ENCODE measurements around the gene ANKRD31. TPM values are rescaled to one million over a fixed set of nuclear protein-coding genes. Genes with fewer than 3 reads are reported as not detected.
"Not testable (repeated sequence)": the region's sequence is repeated elsewhere in the genome, so short reads cannot be mapped to it uniquely, and the experiment has no call there.

The ANKRD31 gene
- polyA plus RNA-seq, 4 donors = 0.47 to 0.66 (median 0.59) TPM

- DNase-seq (ENCODE audit: low read depth in 4 of 4, low spot score in 2 of 4) = no peak
Observed at GRCh38 chr5:75152860-75153259, 83.8 kb downstream of the ANKRD31 start.

GRCh38 chr5:75148051-75148450 is 88.6 kb downstream of the ANKRD31 start:
- DNase-seq (ENCODE audit: low read depth in 4 of 4, low spot score in 2 of 4) = no peak

GRCh38 chr5:75142566-75143136 is 94.0 kb downstream of the ANKRD31 start:
- no peak for DNase-seq (ENCODE audit: low read depth in 4 of 4, low spot score in 2 of 4)

- DNase-seq (ENCODE audit: low read depth in 4 of 4, low spot score in 2 of 4) = no peak
Observed at GRCh38 chr5:75140277-75140676, 96.4 kb downstream of the ANKRD31 start.

- DNase-seq (ENCODE audit: low read depth in 4 of 4, low spot score in 2 of 4) = no peak
Observed at GRCh38 chr5:75138689-75139088, 98.0 kb downstream of the ANKRD31 start.

GRCh38 chr5:75130818-75131349 is 105.8 kb downstream of the ANKRD31 start:
- no peak for DNase-seq (ENCODE audit: low read depth in 4 of 4, low spot score in 2 of 4)

- DNase-seq (ENCODE audit: low read depth in 4 of 4, low spot score in 2 of 4) = no peak
Observed at GRCh38 chr5:75116856-75117255, 119.8 kb downstream of the ANKRD31 start.

- not testable (repeated sequence) for DNase-seq (ENCODE audit: low read depth in 4 of 4, low spot score in 2 of 4)
Observed at GRCh38 chr5:75114311-75114710, 122.4 kb downstream of the ANKRD31 start.

- no peak for DNase-seq (ENCODE audit: low read depth in 4 of 4, low spot score in 2 of 4)
Observed at GRCh38 chr5:75113354-75114113, 123.1 kb downstream of the ANKRD31 start.

- DNase-seq (ENCODE audit: low read depth in 4 of 4, low spot score in 2 of 4) = no peak
Observed at GRCh38 chr5:75108931-75109596, 127.6 kb downstream of the ANKRD31 start.

GRCh38 chr5:75108515-75108914 is 128.2 kb downstream of the ANKRD31 start:
- no peak for DNase-seq (ENCODE audit: low read depth in 4 of 4, low spot score in 2 of 4)

- DNase-seq (ENCODE audit: low read depth in 4 of 4, low spot score in 2 of 4) = not testable (repeated sequence)
Observed at GRCh38 chr5:75095956-75096355, 140.7 kb downstream of the ANKRD31 start.

- no peak for DNase-seq (ENCODE audit: low read depth in 4 of 4, low spot score in 2 of 4)
Observed at GRCh38 chr5:75091597-75091996, 145.1 kb downstream of the ANKRD31 start.

- no peak for DNase-seq (ENCODE audit: low read depth in 4 of 4, low spot score in 2 of 4)
Observed at GRCh38 chr5:75089662-75090061, 147.0 kb downstream of the ANKRD31 start.

- no peak for DNase-seq (ENCODE audit: low read depth in 4 of 4, low spot score in 2 of 4)
Observed at GRCh38 chr5:75089137-75089536, 147.5 kb downstream of the ANKRD31 start.

- DNase-seq (ENCODE audit: low read depth in 4 of 4, low spot score in 2 of 4) = no peak
Observed at GRCh38 chr5:75088648-75089047, 148.0 kb downstream of the ANKRD31 start.

GRCh38 chr5:75081510-75081909 is 155.2 kb downstream of the ANKRD31 start:
- DNase-seq (ENCODE audit: low read depth in 4 of 4, low spot score in 2 of 4) = no peak

- DNase-seq (ENCODE audit: low read depth in 4 of 4, low spot score in 2 of 4) = not testable (repeated sequence)
Observed at GRCh38 chr5:75079346-75079745, 157.3 kb downstream of the ANKRD31 start.

GRCh38 chr5:75078027-75078426 is 158.7 kb downstream of the ANKRD31 start:
- no peak for DNase-seq (ENCODE audit: low read depth in 4 of 4, low spot score in 2 of 4)

- no peak for DNase-seq (ENCODE audit: low read depth in 4 of 4, low spot score in 2 of 4)
Observed at GRCh38 chr5:75072061-75072460, 164.6 kb downstream of the ANKRD31 start.

GRCh38 chr5:75071100-75071499 is 165.6 kb downstream of the ANKRD31 start:
- no peak for DNase-seq (ENCODE audit: low read depth in 4 of 4, low spot score in 2 of 4)

GRCh38 chr5:75067434-75067833 is 169.2 kb downstream of the ANKRD31 start:
- no peak for DNase-seq (ENCODE audit: low read depth in 4 of 4, low spot score in 2 of 4)
